ENCODE measurements around the gene PCGF1.

The PCGF1 gene

DNA sequence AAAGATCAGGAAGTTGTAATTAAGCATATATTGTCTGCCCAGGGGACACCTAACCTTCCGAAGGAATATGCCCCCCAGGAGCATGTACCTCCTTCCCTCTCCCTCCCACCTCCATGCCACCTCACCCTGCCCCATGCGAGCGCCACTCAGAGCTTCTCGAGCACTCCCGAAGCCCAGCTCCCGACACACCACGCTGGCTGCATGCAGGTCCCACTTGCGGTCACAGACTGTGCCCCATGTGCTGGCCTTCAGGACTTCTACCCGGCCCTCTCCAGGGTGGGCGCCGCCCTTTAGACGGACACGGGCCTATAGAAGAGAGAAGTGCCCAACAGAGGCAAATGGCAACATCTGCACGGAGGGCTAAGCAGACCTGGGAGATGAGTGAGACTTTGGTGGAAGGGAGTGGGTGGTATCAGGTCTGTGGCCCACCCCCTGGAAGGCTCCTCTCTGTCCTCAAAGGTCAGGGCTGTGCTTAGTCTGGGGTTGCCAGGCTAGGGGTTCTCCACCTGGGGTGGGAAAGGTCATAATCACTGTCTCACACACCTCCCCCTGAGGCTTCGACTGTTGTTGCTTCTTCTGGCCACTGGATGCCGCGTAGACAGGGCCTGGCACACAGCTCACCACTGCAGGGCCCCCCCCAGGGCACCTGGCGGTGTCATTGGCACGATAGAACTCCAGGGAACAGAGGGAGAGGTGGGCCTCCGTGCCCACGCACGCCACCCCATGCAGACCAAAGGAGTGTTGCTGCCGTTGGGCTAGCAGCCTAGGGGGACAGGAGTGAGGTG is 28.9 kb upstream of the PCGF1 start:
- no peak for DNase-seq (ENCODE audit: low read depth)

GRCh38 chr2:74535440-74535965 is 28.0 kb upstream of the PCGF1 start:
- no peak for DNase-seq (ENCODE audit: low read depth)

GRCh38 chr2:74534411-74534810 is 26.9 kb upstream of the PCGF1 start:
- no peak for DNase-seq (ENCODE audit: low read depth)

- no peak for DNase-seq (ENCODE audit: low read depth)
Measured at GRCh38 chr2:74533464-74533863, 26.0 kb upstream of the PCGF1 start.

- DNase-seq (ENCODE audit: low read depth) = no peak
Measured at GRCh38 chr2:74532222-74532621, 24.7 kb upstream of the PCGF1 start.

DNA sequence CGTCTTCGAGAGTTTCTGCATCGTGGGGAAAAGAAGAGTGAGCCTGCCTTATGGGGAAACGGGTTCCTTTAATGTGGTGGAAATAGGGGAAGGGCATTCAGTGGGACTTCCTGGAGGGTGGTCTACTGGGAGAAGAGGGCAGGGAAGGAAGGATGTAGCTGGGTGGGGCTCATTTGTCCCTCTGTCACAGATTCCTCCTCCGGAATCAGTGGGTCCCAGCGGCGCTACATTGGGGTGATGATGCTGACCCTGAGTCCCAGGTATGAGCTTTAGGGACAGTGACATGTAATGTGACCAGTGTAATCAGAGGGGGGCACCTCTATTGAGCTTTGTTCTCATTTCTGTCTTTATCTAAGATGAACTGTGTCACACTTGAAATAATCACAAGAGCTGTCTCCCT is 24.2 kb upstream of the PCGF1 start:
- no peak for DNase-seq (ENCODE audit: low read depth)

GRCh38 chr2:74530239-74531187 is 23.0 kb upstream of the PCGF1 start:
- DNase-seq (ENCODE audit: low read depth) = no peak

DNA sequence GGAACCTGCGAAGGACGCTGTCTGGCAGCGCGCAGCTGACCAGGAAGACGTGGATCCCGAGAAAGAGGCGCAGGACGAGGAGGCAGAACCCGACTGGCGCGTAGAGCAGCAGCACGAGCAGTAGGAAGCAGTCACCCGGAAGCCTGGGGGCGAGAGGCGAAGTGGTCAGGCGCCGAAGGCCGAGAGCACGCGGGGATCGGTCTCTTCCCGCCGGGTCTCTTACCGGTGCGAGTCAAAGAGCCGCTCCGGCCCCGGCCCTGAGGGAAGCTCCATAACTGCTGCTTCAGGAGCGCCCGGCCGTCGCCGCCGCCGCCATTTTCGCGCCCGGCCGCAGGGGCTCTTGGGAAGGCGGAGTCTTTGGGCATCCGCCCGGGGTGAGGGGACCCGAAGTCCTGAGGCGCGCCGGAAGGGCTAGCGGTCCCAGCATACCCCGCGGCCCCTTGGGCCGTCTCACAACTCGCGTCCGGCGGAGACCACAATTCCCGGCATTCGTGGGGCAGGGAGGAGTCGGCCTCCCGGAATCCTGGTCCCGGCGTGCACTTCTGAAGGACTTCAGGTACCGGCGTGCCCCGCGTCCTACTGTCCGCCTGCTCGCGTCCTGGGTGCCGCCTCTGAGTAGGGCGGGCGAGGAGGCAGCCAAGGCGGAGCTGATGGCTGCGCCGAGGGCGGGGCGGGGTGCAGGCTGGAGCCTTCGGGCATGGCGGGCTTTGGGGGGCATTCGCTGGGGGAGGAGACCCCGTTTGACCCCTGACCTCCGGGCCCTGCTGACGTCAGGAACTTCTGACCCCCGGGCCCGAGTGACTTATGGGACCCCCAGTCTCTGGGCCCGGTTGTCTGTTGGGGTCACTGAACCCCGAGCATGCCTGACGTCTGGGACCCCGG is 22.1 kb upstream of the PCGF1 start, which contains the start of the genes AUP1 and HTRA2:
TSS of gene AUP1 (minus strand) at position 350 of the 882 bp plus-strand sequence. CDS start at position 273, 77 bp downstream.
TSS of gene HTRA2 (plus strand) at position 577 of the 882 bp plus-strand sequence. CDS start at position 651, 74 bp downstream.
- DNase-seq (ENCODE audit: low read depth) = peak; percentile 78

DNA sequence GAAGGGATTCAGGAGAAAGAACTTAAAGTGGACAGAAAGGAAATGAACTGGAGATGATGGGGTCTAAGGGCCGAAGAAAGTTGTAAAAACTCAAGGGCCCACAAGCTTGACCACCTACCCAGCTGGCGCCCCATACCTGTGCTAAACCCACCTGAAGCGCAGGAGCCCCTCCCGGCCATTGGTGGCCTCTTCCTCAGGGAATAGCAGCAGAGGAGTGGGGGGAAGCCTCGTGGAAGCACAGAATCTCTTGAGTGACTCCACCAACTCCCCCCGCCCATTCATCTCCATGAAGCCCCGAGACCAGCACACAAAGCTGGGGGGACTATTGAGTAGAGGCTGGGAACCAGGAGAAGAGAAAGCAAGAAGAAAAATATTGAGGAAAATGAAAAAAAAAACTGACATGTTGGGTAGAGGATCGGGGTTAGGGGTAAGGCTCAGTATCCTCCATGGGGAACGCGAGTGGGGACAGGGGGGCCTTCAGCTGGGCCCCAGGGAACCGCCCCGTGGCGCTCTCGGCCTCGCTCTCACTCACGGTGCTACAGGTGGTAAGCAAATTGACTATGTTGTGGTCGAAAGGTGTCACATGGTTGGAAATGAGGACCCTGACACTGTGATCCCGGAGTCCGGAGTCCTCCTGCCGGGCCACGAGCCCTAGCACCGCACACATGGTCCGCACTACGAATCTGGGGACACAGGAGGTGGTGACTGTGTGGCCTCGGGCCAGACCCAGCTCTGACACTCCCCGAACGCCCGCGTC is 21.3 kb upstream of the PCGF1 start:
- DNase-seq (ENCODE audit: low read depth) = no peak

DNA sequence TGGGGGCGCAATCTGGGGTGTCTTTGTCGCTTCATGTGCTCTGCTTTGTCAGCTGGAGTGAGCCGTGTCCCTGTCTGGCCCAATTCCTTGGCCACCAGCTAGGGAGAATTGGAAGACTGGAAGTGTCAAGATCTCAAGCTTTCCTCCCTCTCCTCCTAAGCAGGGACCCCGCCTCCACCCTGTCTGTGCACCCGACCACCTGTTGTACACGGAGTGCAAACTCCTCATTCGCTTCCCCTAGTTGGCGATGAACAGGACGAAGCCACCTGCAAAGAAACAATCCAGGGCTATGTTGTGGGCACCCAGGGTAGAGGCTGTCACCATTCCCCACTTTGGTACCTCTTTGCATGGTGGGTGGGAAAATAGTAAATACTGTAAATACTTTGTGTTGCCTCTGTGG is 20.2 kb upstream of the PCGF1 start:
- no peak for DNase-seq (ENCODE audit: low read depth)

DNA sequence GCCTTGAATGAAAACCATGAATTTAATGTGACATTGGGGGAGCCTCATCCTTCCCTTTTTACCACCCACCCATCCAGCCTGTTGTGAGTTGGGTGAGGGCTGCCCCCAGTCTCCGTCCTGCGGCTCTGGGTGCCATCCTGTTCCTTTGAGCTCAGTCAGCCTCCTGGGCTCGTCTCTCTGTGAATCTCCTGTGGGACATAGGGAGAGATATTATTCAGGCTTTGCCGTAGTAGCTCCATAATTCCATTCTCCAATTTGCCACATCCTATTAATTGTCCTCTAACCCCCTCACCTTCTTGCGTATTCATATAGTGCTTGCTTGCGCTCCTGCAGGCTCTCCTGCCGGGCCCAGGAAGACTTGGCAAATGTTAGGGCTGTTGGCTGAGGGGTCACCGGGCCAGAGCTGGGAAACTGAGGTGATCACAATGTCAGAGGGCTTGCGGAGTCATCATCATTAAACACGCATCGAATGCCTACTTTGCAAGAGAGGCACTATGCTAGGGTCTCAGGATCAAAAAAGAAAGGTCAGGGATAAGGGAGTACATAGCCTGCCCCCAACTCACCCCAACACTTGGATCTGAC is 19.2 kb upstream of the PCGF1 start:
- no peak for DNase-seq (ENCODE audit: low read depth)

DNA sequence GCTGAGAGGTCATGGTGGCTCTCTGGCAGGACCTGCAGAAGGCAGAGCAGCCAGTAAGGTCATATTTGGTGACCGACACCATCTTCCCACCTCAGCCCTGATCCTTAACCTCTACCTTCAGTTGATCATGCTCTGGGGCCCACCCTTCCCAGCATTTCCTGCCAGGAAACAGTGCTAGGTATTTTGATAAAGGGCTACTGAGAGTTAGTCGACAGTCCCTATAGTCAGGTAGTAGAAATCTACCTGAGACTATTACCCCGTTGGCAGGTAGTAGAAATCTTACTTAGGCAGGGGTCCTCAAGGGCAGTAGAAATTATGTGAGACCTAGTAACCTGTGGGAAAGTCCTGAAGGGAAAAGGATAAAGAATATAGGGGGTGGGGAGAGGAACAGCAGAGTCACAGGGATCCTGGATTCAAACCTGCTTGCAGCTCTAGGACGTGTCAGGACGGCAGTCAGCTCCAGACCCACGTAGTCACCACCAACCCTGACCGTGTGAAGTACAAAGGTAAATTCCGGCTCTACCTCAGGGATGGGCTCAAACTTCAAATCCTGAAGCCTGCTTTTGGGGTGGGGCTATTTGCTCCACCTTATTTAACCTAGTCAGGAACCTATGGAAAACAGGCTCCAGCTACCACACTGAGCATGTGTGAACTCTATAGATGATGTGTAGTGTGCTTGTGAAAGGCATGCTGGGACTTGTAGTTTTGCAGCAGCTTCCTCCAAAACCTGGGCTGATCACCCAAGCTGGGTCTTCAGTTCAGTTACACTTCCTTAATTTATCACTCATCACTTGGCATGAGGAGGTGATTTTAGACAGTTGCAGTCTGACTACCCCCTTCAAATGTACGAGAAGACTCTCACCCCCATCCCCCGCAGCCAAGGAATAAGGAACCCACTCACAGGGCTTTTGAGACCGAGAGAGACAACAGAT is 18.5 kb upstream of the PCGF1 start, which contains the start of gene DQX1:
TSS of gene DQX1 (minus strand) at position 515 of the 932 bp plus-strand sequence. CDS start at position 13, 502 bp downstream.
- no peak for DNase-seq (ENCODE audit: low read depth)

GRCh38 chr2:74524955-74525716 is 17.6 kb upstream of the PCGF1 start:
- no peak for DNase-seq (ENCODE audit: low read depth)

- no peak for DNase-seq (ENCODE audit: low read depth)
Measured at GRCh38 chr2:74524005-74524404, 16.5 kb upstream of the PCGF1 start.

DNA sequence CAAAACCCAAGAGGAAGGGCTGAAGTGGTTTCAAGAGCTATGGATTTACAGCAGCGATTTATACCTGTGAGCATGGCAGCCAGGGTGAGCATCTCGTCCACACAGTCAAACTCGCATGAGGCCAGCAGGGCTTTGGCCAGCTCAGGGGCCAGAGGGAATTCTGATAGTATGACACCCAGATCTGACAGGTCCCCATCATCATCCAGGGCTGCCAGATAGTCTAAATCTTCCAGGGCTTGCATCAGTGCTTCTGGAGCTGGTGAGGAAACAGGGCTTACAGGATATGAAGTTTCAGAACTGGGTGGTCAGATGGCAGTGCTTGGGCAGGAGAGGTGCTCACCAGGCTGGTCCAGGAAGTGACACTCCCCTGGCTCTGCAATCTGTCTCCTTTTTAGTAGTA is 15.0 kb upstream of the PCGF1 start:
- DNase-seq (ENCODE audit: low read depth) = no peak

DNA sequence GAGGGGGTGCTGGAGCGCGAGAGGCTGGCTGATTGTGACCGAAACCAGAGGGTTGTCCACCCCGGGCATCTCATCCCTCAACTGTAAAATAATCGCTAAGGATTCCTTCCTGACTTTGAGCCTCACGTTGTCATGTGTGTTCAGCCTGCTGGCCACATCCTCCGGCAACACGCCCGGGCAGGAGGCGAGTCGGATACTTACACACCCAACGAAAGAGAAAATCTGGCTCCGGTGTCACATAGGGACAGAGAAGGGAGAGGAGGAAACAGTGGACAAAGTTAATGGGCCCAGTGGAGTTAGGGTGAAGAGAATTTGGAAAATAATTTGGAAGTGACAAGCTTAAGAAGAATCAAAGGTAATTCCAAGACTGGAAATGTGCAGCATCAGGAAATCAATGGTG is 9.2 kb upstream of the PCGF1 start:
- no peak for DNase-seq (ENCODE audit: low read depth)

DNA sequence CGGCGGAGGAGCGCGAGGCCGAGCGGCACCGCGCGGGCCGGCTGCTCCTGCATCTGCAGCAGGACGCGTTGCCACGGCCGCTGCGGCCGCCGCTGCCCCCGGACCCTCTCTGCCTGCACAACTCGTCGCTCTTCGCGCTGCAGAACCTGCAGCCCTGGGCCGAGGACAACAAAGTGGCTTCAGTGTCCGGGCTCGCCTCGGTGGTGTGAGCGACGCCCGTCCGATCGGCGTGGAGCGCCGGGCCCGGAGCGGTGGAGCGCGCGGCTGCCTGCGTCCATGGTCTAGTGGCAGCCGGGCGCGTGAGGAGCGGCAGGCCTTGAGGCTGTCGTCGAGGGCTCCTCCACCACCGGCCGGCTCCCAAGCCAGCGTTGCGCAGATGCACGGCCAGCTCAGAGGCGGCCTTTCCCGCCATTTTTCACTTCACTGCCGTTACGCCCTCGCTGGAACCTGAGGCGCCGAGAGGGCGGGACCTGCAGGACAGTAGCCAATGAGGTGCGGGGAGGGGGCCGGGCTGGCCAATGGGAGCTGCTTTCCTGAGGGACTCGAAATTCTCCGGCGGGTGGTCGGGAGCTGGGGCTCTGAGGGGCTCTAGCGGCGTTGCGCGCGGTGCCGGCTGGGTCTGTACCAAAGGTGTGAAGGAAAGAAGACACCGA is 8.6 kb upstream of the PCGF1 start:
- DNase-seq (ENCODE audit: low read depth) = peak; percentile 57

Data from stimulated activated CD8-positive, alpha-beta memory T cell treated with anti-CD3 and anti-CD28 coated beads, Interleukin-12 subunit alpha, Interleukin-12 subunit beta, amount 100 ng/mL, for 4 hours (primary cell).